Measurements from ENCODE around the gene BTG1.

Gene BTG1

DNA sequence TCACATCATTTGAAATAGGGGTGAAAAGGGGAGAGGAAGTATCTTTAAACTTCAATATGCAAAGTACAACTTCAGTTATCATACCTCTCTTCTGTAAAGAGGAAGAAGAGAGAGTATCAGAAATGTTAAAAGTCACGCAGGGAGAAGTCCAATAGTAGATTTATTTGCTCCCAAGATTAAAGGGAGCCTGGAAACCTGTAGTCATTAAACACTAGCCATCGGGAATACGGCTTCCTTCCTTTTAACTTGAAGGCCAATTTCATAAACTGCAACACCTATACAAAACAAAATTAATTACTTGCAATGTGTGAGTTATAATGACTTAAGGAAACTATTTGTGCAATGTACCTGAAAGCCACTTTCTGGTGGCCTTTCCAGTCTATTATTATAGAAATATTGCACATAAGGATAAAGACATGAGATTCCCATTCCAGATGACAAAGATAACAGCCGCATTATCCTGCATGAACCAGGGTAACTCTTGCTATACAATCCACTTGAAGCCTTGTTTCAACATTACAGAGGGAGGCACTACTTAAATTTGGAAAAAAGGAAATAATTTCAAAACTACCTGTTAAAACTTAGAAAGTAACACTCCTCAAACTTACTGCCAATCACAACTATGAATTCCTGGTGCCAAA is 4.6 kb downstream of the BTG1 start:
- H2BK120ac ChIP-seq (ENCODE audit: low read depth, low read length), result no peak overlapping the region
- peak overlapping the region; percentile 35 for H3K4me2 ChIP-seq (ENCODE audit: insufficient read depth, low read length, poor library complexity, severe bottlenecking)
- no peak overlapping the region for H2AK5ac ChIP-seq (ENCODE audit: low read depth, low read length)
- H4K91ac ChIP-seq (ENCODE audit: low read depth, low read length, poor library complexity), result no peak overlapping the region
- no peaks in the 10 kb centered on the region for H3K27me3 ChIP-seq (ENCODE audit: control insufficient read depth in 3 of 3, insufficient read depth in 3 of 3, low read depth in 1 of 3, low read length in 3 of 3)
- no peak overlapping the region for H3K4ac ChIP-seq (ENCODE audit: low read length)
- H3K18ac ChIP-seq (ENCODE audit: low read length), result no peak overlapping the region
- peak overlapping the region; percentile 61 to 96 for H3K4me3 ChIP-seq (ENCODE audit: low read length in 2 of 2)
- peaks cover 2 to 73% of the 10 kb centered on the region in 2 donors for H3K36me3 ChIP-seq (replicated peaks in 1 of 2; ENCODE audit: control insufficient read depth in 2 of 2, insufficient read depth in 2 of 2, low read length in 2 of 2)
- H2BK15ac ChIP-seq (ENCODE audit: low read length), result no peak overlapping the region
- H3K79me1 ChIP-seq (ENCODE audit: low read depth, low read length), result peaks cover 2% of the 10 kb centered on the region
- H3K9ac ChIP-seq (ENCODE audit: low read depth, low read length, poor library complexity), result no peak overlapping the region
- no peak overlapping the region for H2BK5ac ChIP-seq (ENCODE audit: low read length)
- no peak overlapping the region for H4K8ac ChIP-seq (ENCODE audit: low read depth, low read length)
- no CpG with 5 or more reads among the region's 4 CpGs for WGBS, 2 donors (ENCODE audit: extremely low coverage in 2 of 2, insufficient read length in 2 of 2, insufficient replicate concordance in 1 of 2)
- H3K14ac ChIP-seq (ENCODE audit: low read length), result no peak overlapping the region
- H2BK12ac ChIP-seq (ENCODE audit: low read length), result no peak overlapping the region
- H3K4me1 ChIP-seq (ENCODE audit: control insufficient read depth in 2 of 2, insufficient read depth in 1 of 2, low read depth in 1 of 2, low read length in 2 of 2), result peaks cover 3 to 18% of the 10 kb centered on the region in 2 donors
- no peak overlapping the region for H3K23ac ChIP-seq (ENCODE audit: low read depth, low read length, poor library complexity)
- H3K27ac ChIP-seq (replicated peaks; ENCODE audit: low read length), result no peak overlapping the region
- peaks cover 0 to 4% of the 10 kb centered on the region in 2 donors for H3K9me3 ChIP-seq (replicated peaks in 1 of 2; ENCODE audit: control insufficient read depth in 2 of 2, insufficient read depth in 1 of 2, low read depth in 1 of 2, low read length in 2 of 2)
- DNase-seq (ENCODE audit: low spot score), result no peak
- no peak overlapping the region for H2AFZ ChIP-seq (ENCODE audit: low read length)

DNA sequence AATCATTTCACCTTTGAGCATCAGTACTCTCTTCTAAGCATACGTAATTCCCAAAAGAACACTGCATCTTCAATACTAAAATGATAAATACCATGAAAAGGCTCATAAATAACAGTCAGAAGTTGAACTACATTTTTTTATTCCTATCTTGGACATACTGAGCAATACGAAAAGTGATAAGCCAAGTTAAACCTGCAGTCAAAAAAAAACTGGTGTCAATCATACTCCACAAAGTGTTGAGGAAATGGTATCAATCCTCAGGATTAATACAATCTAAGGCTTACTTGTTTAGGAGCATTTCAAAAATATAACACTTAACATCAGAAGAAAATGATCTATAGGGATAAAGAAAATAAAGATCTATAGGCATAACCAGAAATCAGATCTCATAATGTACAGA is 5.5 kb downstream of the BTG1 start:
- peaks cover 2 to 78% of the 10 kb centered on the region in 2 donors for H3K36me3 ChIP-seq (replicated peaks in 1 of 2; ENCODE audit: control insufficient read depth in 2 of 2, insufficient read depth in 2 of 2, low read length in 2 of 2)
- no peak for DNase-seq (ENCODE audit: low spot score)
- no peak overlapping the region for H3K4ac ChIP-seq (ENCODE audit: low read length)
- no peak overlapping the region for H2BK5ac ChIP-seq (ENCODE audit: low read length)
- H2AFZ ChIP-seq (ENCODE audit: low read length), result no peak overlapping the region
- no CpG with 5 or more reads among the region's 2 CpGs for WGBS, 2 donors (ENCODE audit: extremely low coverage in 2 of 2, insufficient read length in 2 of 2, insufficient replicate concordance in 1 of 2)
- H3K4me2 ChIP-seq (ENCODE audit: insufficient read depth, low read length, poor library complexity, severe bottlenecking), result no peak overlapping the region
- peaks cover under 1% of the 10 kb centered on the region for H3K79me1 ChIP-seq (ENCODE audit: low read depth, low read length)
- no peak overlapping the region for H2BK120ac ChIP-seq (ENCODE audit: low read depth, low read length)
- peaks cover 3 to 18% of the 10 kb centered on the region in 2 donors for H3K4me1 ChIP-seq (ENCODE audit: control insufficient read depth in 2 of 2, insufficient read depth in 1 of 2, low read depth in 1 of 2, low read length in 2 of 2)
- H2BK12ac ChIP-seq (ENCODE audit: low read length), result no peak overlapping the region
- no peak overlapping the region for H3K27ac ChIP-seq (replicated peaks; ENCODE audit: low read length)
- H3K9ac ChIP-seq (ENCODE audit: low read depth, low read length, poor library complexity), result no peak overlapping the region
- peaks cover 0 to 4% of the 10 kb centered on the region in 2 donors for H3K9me3 ChIP-seq (replicated peaks in 1 of 2; ENCODE audit: control insufficient read depth in 2 of 2, insufficient read depth in 1 of 2, low read depth in 1 of 2, low read length in 2 of 2)
- H2AK5ac ChIP-seq (ENCODE audit: low read depth, low read length), result no peak overlapping the region
- H3K4me3 ChIP-seq (ENCODE audit: low read length in 2 of 2), result peak overlapping the region in 1 of 2 donors; percentile 96
- H4K91ac ChIP-seq (ENCODE audit: low read depth, low read length, poor library complexity), result no peak overlapping the region
- H3K14ac ChIP-seq (ENCODE audit: low read length), result no peak overlapping the region
- H3K18ac ChIP-seq (ENCODE audit: low read length), result no peak overlapping the region
- no peaks in the 10 kb centered on the region for H3K27me3 ChIP-seq (ENCODE audit: control insufficient read depth in 3 of 3, insufficient read depth in 3 of 3, low read depth in 1 of 3, low read length in 3 of 3)
- no peak overlapping the region for H3K23ac ChIP-seq (ENCODE audit: low read depth, low read length, poor library complexity)
- H4K8ac ChIP-seq (ENCODE audit: low read depth, low read length), result no peak overlapping the region
- H2BK15ac ChIP-seq (ENCODE audit: low read length), result no peak overlapping the region

DNA sequence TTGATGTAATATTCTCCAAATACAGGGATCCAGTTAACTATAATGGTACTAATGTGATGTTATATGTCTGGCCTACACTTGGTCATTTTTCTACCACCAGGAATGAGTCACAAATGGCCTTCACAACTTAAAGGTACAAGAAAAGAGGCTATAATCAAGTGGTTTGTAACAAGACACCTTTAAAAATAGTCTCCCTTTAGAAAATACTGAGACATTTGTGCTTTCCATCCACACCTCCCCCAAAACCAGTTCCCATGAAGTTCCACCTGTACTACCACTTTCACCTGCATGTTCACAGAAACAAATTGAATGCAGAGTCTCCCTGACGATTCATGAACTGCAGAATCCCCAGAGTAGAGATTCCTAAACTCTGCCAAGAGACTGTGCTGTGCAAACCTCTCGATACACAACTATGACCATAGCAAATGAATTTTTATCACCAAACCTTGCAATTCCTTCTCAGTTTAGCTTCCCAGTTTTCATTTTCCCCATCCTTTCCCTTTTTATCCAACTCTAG is 6.0 kb downstream of the BTG1 start:
- H2BK15ac ChIP-seq (ENCODE audit: low read length), result no peak overlapping the region
- H2BK5ac ChIP-seq (ENCODE audit: low read length), result no peak overlapping the region
- no peak overlapping the region for H3K14ac ChIP-seq (ENCODE audit: low read length)
- WGBS, 2 donors (ENCODE audit: extremely low coverage in 2 of 2, insufficient read length in 2 of 2, insufficient replicate concordance in 1 of 2), result no CpG with 5 or more reads among the region's 2 CpGs
- H3K4me2 ChIP-seq (ENCODE audit: insufficient read depth, low read length, poor library complexity, severe bottlenecking), result peak overlapping the region; percentile 41
- H3K36me3 ChIP-seq (replicated peaks in 1 of 2; ENCODE audit: control insufficient read depth in 2 of 2, insufficient read depth in 2 of 2, low read length in 2 of 2), result peaks cover 2 to 79% of the 10 kb centered on the region in 2 donors
- peaks cover 3 to 18% of the 10 kb centered on the region in 2 donors for H3K4me1 ChIP-seq (ENCODE audit: control insufficient read depth in 2 of 2, insufficient read depth in 1 of 2, low read depth in 1 of 2, low read length in 2 of 2)
- H3K4me3 ChIP-seq (ENCODE audit: low read length in 2 of 2), result peak overlapping the region; percentile 61 to 96
- no peak overlapping the region for H4K91ac ChIP-seq (ENCODE audit: low read depth, low read length, poor library complexity)
- H3K27me3 ChIP-seq (ENCODE audit: control insufficient read depth in 3 of 3, insufficient read depth in 3 of 3, low read depth in 1 of 3, low read length in 3 of 3), result no peaks in the 10 kb centered on the region
- no peak overlapping the region for H3K27ac ChIP-seq (replicated peaks; ENCODE audit: low read length)
- H3K23ac ChIP-seq (ENCODE audit: low read depth, low read length, poor library complexity), result no peak overlapping the region
- no peak overlapping the region for H4K8ac ChIP-seq (ENCODE audit: low read depth, low read length)
- peaks cover 0 to 4% of the 10 kb centered on the region in 2 donors for H3K9me3 ChIP-seq (replicated peaks in 1 of 2; ENCODE audit: control insufficient read depth in 2 of 2, insufficient read depth in 1 of 2, low read depth in 1 of 2, low read length in 2 of 2)
- H2AK5ac ChIP-seq (ENCODE audit: low read depth, low read length), result no peak overlapping the region
- no peak overlapping the region for H3K4ac ChIP-seq (ENCODE audit: low read length)
- H3K9ac ChIP-seq (ENCODE audit: low read depth, low read length, poor library complexity), result no peak overlapping the region
- no peaks in the 10 kb centered on the region for H3K79me1 ChIP-seq (ENCODE audit: low read depth, low read length)
- H2BK120ac ChIP-seq (ENCODE audit: low read depth, low read length), result no peak overlapping the region
- no peak for DNase-seq (ENCODE audit: low spot score)
- H2BK12ac ChIP-seq (ENCODE audit: low read length), result no peak overlapping the region
- H2AFZ ChIP-seq (ENCODE audit: low read length), result no peak overlapping the region
- H3K18ac ChIP-seq (ENCODE audit: low read length), result no peak overlapping the region

DNA sequence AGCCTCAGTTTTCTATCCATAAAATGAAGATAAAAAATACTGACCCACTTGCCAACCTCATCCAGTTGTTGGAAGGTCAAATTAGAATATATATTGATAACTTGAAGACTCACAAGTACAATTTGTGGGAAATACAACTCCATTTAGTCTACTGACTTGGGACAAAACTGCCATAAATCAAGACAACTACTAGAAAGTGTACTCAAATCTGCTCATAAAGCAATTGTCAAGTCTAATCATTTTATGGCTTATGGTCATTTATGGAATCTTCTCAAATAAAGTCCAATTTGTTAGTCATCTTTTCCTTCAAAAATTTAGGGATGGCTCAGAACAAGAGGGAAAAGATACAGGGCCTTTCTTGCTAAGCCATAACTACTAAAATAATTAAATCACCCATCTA is 7.0 kb downstream of the BTG1 start:
- no peak overlapping the region for H2BK15ac ChIP-seq (ENCODE audit: low read length)
- no peaks in the 10 kb centered on the region for H3K79me1 ChIP-seq (ENCODE audit: low read depth, low read length)
- no peak overlapping the region for H3K14ac ChIP-seq (ENCODE audit: low read length)
- no peak overlapping the region for H3K23ac ChIP-seq (ENCODE audit: low read depth, low read length, poor library complexity)
- H3K9ac ChIP-seq (ENCODE audit: low read depth, low read length, poor library complexity), result no peak overlapping the region
- H4K91ac ChIP-seq (ENCODE audit: low read depth, low read length, poor library complexity), result no peak overlapping the region
- H3K27ac ChIP-seq (replicated peaks; ENCODE audit: low read length), result no peak overlapping the region
- H2BK12ac ChIP-seq (ENCODE audit: low read length), result no peak overlapping the region
- H2AFZ ChIP-seq (ENCODE audit: low read length), result no peak overlapping the region
- no peak overlapping the region for H3K4me2 ChIP-seq (ENCODE audit: insufficient read depth, low read length, poor library complexity, severe bottlenecking)
- no peak for DNase-seq (ENCODE audit: low spot score)
- H3K4me3 ChIP-seq (ENCODE audit: low read length in 2 of 2), result no peak overlapping the region
- no peak overlapping the region for H2BK120ac ChIP-seq (ENCODE audit: low read depth, low read length)
- peaks cover 2 to 74% of the 10 kb centered on the region in 2 donors for H3K36me3 ChIP-seq (replicated peaks in 1 of 2; ENCODE audit: control insufficient read depth in 2 of 2, insufficient read depth in 2 of 2, low read length in 2 of 2)
- H3K4me1 ChIP-seq (ENCODE audit: control insufficient read depth in 2 of 2, insufficient read depth in 1 of 2, low read depth in 1 of 2, low read length in 2 of 2), result peaks cover 5 to 23% of the 10 kb centered on the region in 2 donors
- H2BK5ac ChIP-seq (ENCODE audit: low read length), result no peak overlapping the region
- H3K9me3 ChIP-seq (replicated peaks in 1 of 2; ENCODE audit: control insufficient read depth in 2 of 2, insufficient read depth in 1 of 2, low read depth in 1 of 2, low read length in 2 of 2), result peaks cover 0 to 4% of the 10 kb centered on the region in 2 donors
- no peak overlapping the region for H2AK5ac ChIP-seq (ENCODE audit: low read depth, low read length)
- H3K18ac ChIP-seq (ENCODE audit: low read length), result no peak overlapping the region
- H3K27me3 ChIP-seq (ENCODE audit: control insufficient read depth in 3 of 3, insufficient read depth in 3 of 3, low read depth in 1 of 3, low read length in 3 of 3), result no peaks in the 10 kb centered on the region
- H4K8ac ChIP-seq (ENCODE audit: low read depth, low read length), result no peak overlapping the region
- H3K4ac ChIP-seq (ENCODE audit: low read length), result no peak overlapping the region

All from neuronal stem cell (in vitro differentiated cells).